ENCODE results near the gene KAZALD1. TPM values are rescaled to one million over a fixed set of nuclear protein-coding genes. Genes with fewer than 3 reads are reported as not detected.

The KAZALD1 gene
- polyA plus RNA-seq, 1 donor from 2014 or later, result 1.6 TPM

- H3K9me2 ChIP-seq (ENCODE audit: insufficient read depth, low read length), result no peaks in the 10 kb centered on the region
These were observed 14.8 kb downstream of the KAZALD1 start for GRCh38 chr10:101076630-101077029.

GRCh38 chr10:101079874-101080273 is 18.1 kb downstream of the KAZALD1 start:
- H3F3A ChIP-seq (ENCODE audit: insufficient read depth, low read length, poor library complexity, severe bottlenecking), result no peaks in the 10 kb centered on the region
- H4K20me1 ChIP-seq (ENCODE audit: insufficient read depth), result no peaks in the 10 kb centered on the region
- no peaks in the 10 kb centered on the region for H3K9me2 ChIP-seq (ENCODE audit: insufficient read depth, low read length)
- no peaks in the 10 kb centered on the region for H3K79me2 ChIP-seq (replicated peaks; ENCODE audit: insufficient read depth, low read length)
- H2AFZ ChIP-seq (ENCODE audit: low read depth, low read length), result no peak overlapping the region
- no peaks in the 10 kb centered on the region for H3K36me3 ChIP-seq (ENCODE audit: insufficient read depth, low read length)
- no peak overlapping the region for H3K4me2 ChIP-seq (ENCODE audit: low read length)
- H3K9ac ChIP-seq (ENCODE audit: low read length), result no peak overlapping the region
- H3K9me3 ChIP-seq (ENCODE audit: low read length), result no peaks in the 10 kb centered on the region
- no peak for TF ChIP-seq TAF1 (IDR thresholded peaks at IDR 0.05; ENCODE audit: low read depth)
- TF ChIP-seq CTCF (IDR thresholded peaks at IDR 0.05; ENCODE audit: poor library complexity, severe bottlenecking), result no peak
- no peak for TF ChIP-seq REST (IDR thresholded peaks at IDR 0.05; ENCODE audit: borderline replicate concordance)
- no peak for TF ChIP-seq SMC3 (conservative IDR thresholded peaks at IDR 0.05; ENCODE audit: poor library complexity)
- no peak for TF ChIP-seq RAD21 (conservative IDR thresholded peaks at IDR 0.05)
- no peak for TF ChIP-seq EP300 (conservative IDR thresholded peaks at IDR 0.05; ENCODE audit: poor library complexity, severe bottlenecking)
- no peak for TF ChIP-seq EZH2 (IDR thresholded peaks at IDR 0.05; ENCODE audit: borderline replicate concordance, insufficient read depth, low read length, poor library complexity, severe bottlenecking)
- no peak for TF ChIP-seq MXI1 (conservative IDR thresholded peaks at IDR 0.05; ENCODE audit: poor library complexity, severe bottlenecking)
- no peak for TF ChIP-seq POLR2AphosphoS5 (IDR thresholded peaks at IDR 0.05)
- H3K4me3 ChIP-seq (ENCODE audit: low read length), result no peak overlapping the region
- no peak overlapping the region for H3K27ac ChIP-seq (ENCODE audit: low read length)
- H3K27me3 ChIP-seq (ENCODE audit: insufficient read depth, low read depth, low read length), result peaks cover 60% of the 10 kb centered on the region

More at GRCh38 chr10:101076630-101077029, 14.8 kb downstream of the KAZALD1 start:
- Histone ChIP-seq H3K4me3 (ENCODE audit: low read length) (no peak overlapping the region), H3K36me3 (ENCODE audit: insufficient read depth, low read length) (no peaks in the 10 kb centered on the region), H3K4me2 (ENCODE audit: low read length) (no peak overlapping the region), H3K27ac (ENCODE audit: low read length) (no peak overlapping the region), H3K27me3 (ENCODE audit: insufficient read depth, low read depth, low read length) (peaks cover 69% of the 10 kb centered on the region), H2AFZ (ENCODE audit: low read depth, low read length) (no peak overlapping the region), H3K79me2 (replicated peaks; ENCODE audit: insufficient read depth, low read length) (no peaks in the 10 kb centered on the region), H4K20me1 (ENCODE audit: insufficient read depth) (no peaks in the 10 kb centered on the region), H3F3A (ENCODE audit: insufficient read depth, low read length, poor library complexity, severe bottlenecking) (no peaks in the 10 kb centered on the region), H3K9ac (ENCODE audit: low read length) (no peak overlapping the region), H3K9me3 (ENCODE audit: low read length) (no peaks in the 10 kb centered on the region)
- TF ChIP-seq RAD21 (conservative IDR thresholded peaks at IDR 0.05) (no peak), SMC3 (conservative IDR thresholded peaks at IDR 0.05; ENCODE audit: poor library complexity) (no peak), POLR2AphosphoS5 (IDR thresholded peaks at IDR 0.05) (no peak), CTCF (IDR thresholded peaks at IDR 0.05; ENCODE audit: poor library complexity, severe bottlenecking) (no peak), EP300 (conservative IDR thresholded peaks at IDR 0.05; ENCODE audit: poor library complexity, severe bottlenecking) (no peak), EZH2 (IDR thresholded peaks at IDR 0.05; ENCODE audit: borderline replicate concordance, insufficient read depth, low read length, poor library complexity, severe bottlenecking) (no peak), MXI1 (conservative IDR thresholded peaks at IDR 0.05; ENCODE audit: poor library complexity, severe bottlenecking) (no peak), TAF1 (IDR thresholded peaks at IDR 0.05; ENCODE audit: low read depth) (no peak)
